Ishikawa (cell line): Measurements from ENCODE around the gene TBC1D3C.
"Not testable (repeated sequence)": the region's sequence is repeated elsewhere in the genome, so short reads cannot be mapped to it uniquely, and the experiment has no call there.

Experiments
- EP300 ChIP-seq: IDR thresholded peaks from 2 replicates; pipeline ENCODE4 v1.6.1; 2012; ENCODE audit warnings: borderline replicate concordance
- TF ChIP-seq, protein P1 (sequence below): IDR thresholded peaks from 2 replicates; pipeline ENCODE4 v1.6.1; 2012
- TF ChIP-seq, protein P2 (sequence below): IDR thresholded peaks from 2 replicates; pipeline ENCODE4 v1.6.1; 2012; ENCODE audit warnings: low read depth, mild to moderate bottlenecking

TBC1D3C gene

DNA sequence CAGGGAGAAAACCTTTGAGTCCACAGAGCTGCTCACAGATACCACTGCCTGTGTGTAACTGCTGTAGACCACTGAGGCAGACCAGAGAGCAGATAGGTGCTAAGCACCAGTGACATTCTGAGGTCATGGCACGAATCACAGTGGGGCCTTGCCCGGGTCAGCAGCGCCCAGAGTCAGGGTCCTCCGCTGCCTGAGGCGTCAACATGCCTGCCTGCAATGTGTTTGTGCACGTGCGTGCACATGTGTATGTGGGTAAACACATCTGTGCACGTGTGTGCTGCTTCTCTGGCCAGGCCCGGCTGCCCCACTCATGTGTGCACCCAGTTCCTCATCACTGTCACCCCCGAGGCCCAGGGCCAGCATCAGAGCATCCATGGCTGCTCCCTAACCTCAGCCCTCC, at the start of gene TBC1D3C:
TSS of gene TBC1D3C (minus strand) at position 101 of the 400 bp plus-strand sequence. CDS start 1,568 bp downstream, outside the sequence.
- TF ChIP-seq, protein P1, sequence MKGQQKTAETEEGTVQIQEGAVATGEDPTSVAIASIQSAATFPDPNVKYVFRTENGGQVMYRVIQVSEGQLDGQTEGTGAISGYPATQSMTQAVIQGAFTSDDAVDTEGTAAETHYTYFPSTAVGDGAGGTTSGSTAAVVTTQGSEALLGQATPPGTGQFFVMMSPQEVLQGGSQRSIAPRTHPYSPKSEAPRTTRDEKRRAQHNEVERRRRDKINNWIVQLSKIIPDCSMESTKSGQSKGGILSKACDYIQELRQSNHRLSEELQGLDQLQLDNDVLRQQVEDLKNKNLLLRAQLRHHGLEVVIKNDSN: not testable (repeated sequence)
- TF ChIP-seq, protein P2, sequence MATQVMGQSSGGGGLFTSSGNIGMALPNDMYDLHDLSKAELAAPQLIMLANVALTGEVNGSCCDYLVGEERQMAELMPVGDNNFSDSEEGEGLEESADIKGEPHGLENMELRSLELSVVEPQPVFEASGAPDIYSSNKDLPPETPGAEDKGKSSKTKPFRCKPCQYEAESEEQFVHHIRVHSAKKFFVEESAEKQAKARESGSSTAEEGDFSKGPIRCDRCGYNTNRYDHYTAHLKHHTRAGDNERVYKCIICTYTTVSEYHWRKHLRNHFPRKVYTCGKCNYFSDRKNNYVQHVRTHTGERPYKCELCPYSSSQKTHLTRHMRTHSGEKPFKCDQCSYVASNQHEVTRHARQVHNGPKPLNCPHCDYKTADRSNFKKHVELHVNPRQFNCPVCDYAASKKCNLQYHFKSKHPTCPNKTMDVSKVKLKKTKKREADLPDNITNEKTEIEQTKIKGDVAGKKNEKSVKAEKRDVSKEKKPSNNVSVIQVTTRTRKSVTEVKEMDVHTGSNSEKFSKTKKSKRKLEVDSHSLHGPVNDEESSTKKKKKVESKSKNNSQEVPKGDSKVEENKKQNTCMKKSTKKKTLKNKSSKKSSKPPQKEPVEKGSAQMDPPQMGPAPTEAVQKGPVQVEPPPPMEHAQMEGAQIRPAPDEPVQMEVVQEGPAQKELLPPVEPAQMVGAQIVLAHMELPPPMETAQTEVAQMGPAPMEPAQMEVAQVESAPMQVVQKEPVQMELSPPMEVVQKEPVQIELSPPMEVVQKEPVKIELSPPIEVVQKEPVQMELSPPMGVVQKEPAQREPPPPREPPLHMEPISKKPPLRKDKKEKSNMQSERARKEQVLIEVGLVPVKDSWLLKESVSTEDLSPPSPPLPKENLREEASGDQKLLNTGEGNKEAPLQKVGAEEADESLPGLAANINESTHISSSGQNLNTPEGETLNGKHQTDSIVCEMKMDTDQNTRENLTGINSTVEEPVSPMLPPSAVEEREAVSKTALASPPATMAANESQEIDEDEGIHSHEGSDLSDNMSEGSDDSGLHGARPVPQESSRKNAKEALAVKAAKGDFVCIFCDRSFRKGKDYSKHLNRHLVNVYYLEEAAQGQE: not testable (repeated sequence)
- not testable (repeated sequence) for TF ChIP-seq EP300
